ENCODE data around the gene CBFA2T3.

DNA sequence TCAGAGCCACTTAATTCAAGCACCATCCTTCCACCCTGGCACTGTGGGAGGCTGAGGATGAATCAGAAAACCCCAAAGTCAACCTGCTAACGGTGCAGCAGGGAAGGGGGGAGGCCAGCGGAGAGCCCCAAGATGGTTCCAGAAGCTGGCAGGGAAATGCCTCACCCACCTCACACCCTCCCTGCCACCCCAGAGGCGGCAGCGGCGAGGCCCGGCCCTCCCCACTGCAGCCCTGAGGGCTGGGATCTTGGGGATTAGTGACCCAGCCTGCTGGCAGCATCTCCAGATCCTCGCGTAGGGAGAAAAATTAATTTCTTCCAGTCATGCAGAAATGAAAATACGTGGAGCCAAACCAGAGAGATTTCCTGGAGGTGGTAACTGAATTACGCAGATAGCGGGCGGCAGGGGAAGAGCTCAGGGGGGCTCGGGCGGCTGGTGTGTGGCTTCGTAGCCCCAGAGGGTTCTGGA, 38.2 kb downstream of the CBFA2T3 start:
- no peak for TF ChIP-seq CTCF (IDR thresholded peaks at IDR 0.05; ENCODE audit: insufficient read depth, low read length)
- no peak for TF ChIP-seq POLR2AphosphoS5 (IDR thresholded peaks at IDR 0.05; ENCODE audit: low read depth)
- TF ChIP-seq GABPA (IDR thresholded peaks at IDR 0.05; ENCODE audit: low read depth), result no peak

All from HL-60 (cell line).